ENCODE measurements around the gene NRXN3.

The NRXN3 gene

GRCh38 chr14:79179985-79180384 lies 1009.8 kb downstream of the NRXN3 start:
- no peak for DNase-seq

- DNase-seq, result no peak
These were observed 1010.5 kb downstream of the NRXN3 start for GRCh38 chr14:79180656-79181055.

- DNase-seq, result no peak
These were observed 1016.4 kb downstream of the NRXN3 start for GRCh38 chr14:79186523-79186922.

GRCh38 chr14:79193689-79194477 lies 1023.7 kb downstream of the NRXN3 start:
- DNase-seq, result no peak

- no peak for DNase-seq
These were observed 1026.0 kb downstream of the NRXN3 start for GRCh38 chr14:79196216-79196615.

- no peak for DNase-seq
These were observed 1027.3 kb downstream of the NRXN3 start for GRCh38 chr14:79197516-79197915.

- DNase-seq, result no peak
These were observed 1029.0 kb downstream of the NRXN3 start for GRCh38 chr14:79199217-79199616.

- DNase-seq, result no peak
These were observed 1031.5 kb downstream of the NRXN3 start for GRCh38 chr14:79201564-79202207.

- no peak for DNase-seq
These were observed 1034.4 kb downstream of the NRXN3 start for GRCh38 chr14:79204591-79204990.

- no peak for DNase-seq
These were observed 1039.2 kb downstream of the NRXN3 start for GRCh38 chr14:79209418-79209817.

GRCh38 chr14:79225815-79226214 lies 1055.6 kb downstream of the NRXN3 start:
- DNase-seq, result no peak

GRCh38 chr14:79229383-79229909 lies 1059.3 kb downstream of the NRXN3 start:
- DNase-seq, result no peak

GRCh38 chr14:79242666-79243065 lies 1072.5 kb downstream of the NRXN3 start:
- no peak for DNase-seq

GRCh38 chr14:79246173-79246572 lies 1076.0 kb downstream of the NRXN3 start:
- DNase-seq, result no peak

- no peak for DNase-seq
These were observed 1078.0 kb downstream of the NRXN3 start for GRCh38 chr14:79248126-79248525.

GRCh38 chr14:79248771-79249170 lies 1078.6 kb downstream of the NRXN3 start:
- no peak for DNase-seq

- DNase-seq, result no peak
These were observed 1081.1 kb downstream of the NRXN3 start for GRCh38 chr14:79251278-79251677.

GRCh38 chr14:79253576-79253975 lies 1083.4 kb downstream of the NRXN3 start:
- DNase-seq, result no peak

GRCh38 chr14:79254069-79254775 lies 1084.0 kb downstream of the NRXN3 start:
- no peak for DNase-seq

GRCh38 chr14:79256380-79256779 lies 1086.2 kb downstream of the NRXN3 start:
- no peak for DNase-seq

GRCh38 chr14:79260406-79260805 lies 1090.2 kb downstream of the NRXN3 start:
- DNase-seq, result no peak

GRCh38 chr14:79265366-79265946 lies 1095.3 kb downstream of the NRXN3 start:
- no peak for DNase-seq

- no peak for DNase-seq
These were observed 1100.2 kb downstream of the NRXN3 start for GRCh38 chr14:79270361-79270760.

All from NCI-H1436 (cell line).